HepG2 (cell line): ENCODE measurements around the gene GATAD2B. TPM values are rescaled to one million over a fixed set of nuclear protein-coding genes. Genes with fewer than 3 reads are reported as not detected.
A peak's percentile ranks its signal among the peaks of the same experiment; 100 is the strongest.

ENCODE experiments used
- BHLHE40 ChIP-seq: IDR thresholded peaks from 2 replicates; pipeline ENCODE4 v1.6.1; 2011; ENCODE audit warnings: low read length, improper control_type of control experiment
- CSRNP1 ChIP-seq: sonication (generic); formaldehyde crosslinking; IDR thresholded peaks from 2 replicates; pipeline ENCODE4 v1.8.1; 2023; ENCODE audit warnings: mild to moderate bottlenecking, missing genetic modification reagents
- EEA1 ChIP-seq: sonication (generic); formaldehyde crosslinking; IDR thresholded peaks from 2 replicates; pipeline ENCODE4 v1.5.1; 2020; ENCODE audit warnings: mild to moderate bottlenecking, missing genetic modification reagents, borderline replicate concordance
- ELF1 ChIP-seq: sonication (generic); formaldehyde crosslinking; IDR thresholded peaks from 2 replicates; pipeline ENCODE4 v1.4.0; 2020; ENCODE audit warnings: missing genetic modification reagents
- ETV6 ChIP-seq: sonication (generic); formaldehyde crosslinking; conservative IDR thresholded peaks from 2 replicates; pipeline ENCODE4 v1.4.0; 2020; ENCODE audit warnings: missing genetic modification reagents
- MATR3 ChIP-seq: sonication (generic); formaldehyde crosslinking; IDR thresholded peaks from 2 replicates; pipeline ENCODE4 v1.4.0; 2020; ENCODE audit warnings: missing genetic modification reagents
- MLXIP ChIP-seq: sonication (generic); formaldehyde crosslinking; IDR thresholded peaks from 2 replicates; pipeline ENCODE4 v1.9.0; 2021; ENCODE audit warnings: missing genetic modification reagents, borderline replicate concordance
- PHF21A ChIP-seq: sonication (generic); formaldehyde crosslinking; IDR thresholded peaks from 2 replicates; pipeline ENCODE4 v1.5.0; 2020; ENCODE audit warnings: mild to moderate bottlenecking, missing genetic modification reagents
- SP140L ChIP-seq: sonication (generic); formaldehyde crosslinking; IDR thresholded peaks from 2 replicates; pipeline ENCODE4 v1.4.0; 2020; ENCODE audit warnings: missing genetic modification reagents, borderline replicate concordance
- SRY ChIP-seq: sonication (generic); formaldehyde crosslinking; IDR thresholded peaks from 2 replicates; pipeline ENCODE4 v1.8.0; 2022; ENCODE audit warnings: mild to moderate bottlenecking, missing genetic modification reagents
- YEATS2 ChIP-seq: sonication (generic); formaldehyde crosslinking; IDR thresholded peaks from 2 replicates; pipeline ENCODE4 v1.4.0; 2020; ENCODE audit warnings: missing genetic modification reagents, borderline replicate concordance
- ZNF7 ChIP-seq: IDR thresholded peaks from 2 replicates; pipeline ENCODE4 v1.6.1; 2016; ENCODE audit warnings: missing biosample characterization, missing genetic modification reagents
- ZNF746 ChIP-seq: sonication (generic); formaldehyde crosslinking; IDR thresholded peaks from 2 replicates; pipeline ENCODE4 v1.8.0; 2022; ENCODE audit warnings: mild to moderate bottlenecking, missing genetic modification reagents
- ZNF747 ChIP-seq: sonication (generic); formaldehyde crosslinking; IDR thresholded peaks from 2 replicates; pipeline ENCODE4 v1.8.1; 2023; ENCODE audit warnings: missing genetic modification reagents, mild to moderate bottlenecking, borderline replicate concordance
- ZNF75D ChIP-seq: sonication (generic); formaldehyde crosslinking; IDR thresholded peaks from 2 replicates; pipeline ENCODE4 v1.8.1; 2023; ENCODE audit warnings: missing genetic modification reagents, mild to moderate bottlenecking, borderline replicate concordance
- ZSCAN5A ChIP-seq: sonication (generic); formaldehyde crosslinking; IDR thresholded peaks from 2 replicates; pipeline ENCODE4 v1.8.0; 2022; ENCODE audit warnings: mild to moderate bottlenecking, missing genetic modification reagents, borderline replicate concordance
- polyA plus RNA-seq, 8 experiments: library from polyadenylated mRNA; depleted of rRNA in 3 of 8; stranded (reverse) in 7 of 8; unstranded in 1 of 8; fragments of >200 nt; fragmentation: Illumina TruSeq in 4 of 8; extraction: Trizol in 4 of 8; gene quantifications; 2 replicates each; pipeline versions ENCODE4 v1.2.1 to v1.2.3, GENCODE V29; 2011 to 2016; ENCODE audit warnings: low read depth in 4 of 8, missing spikeins in 1 of 8, mixed read lengths in 1 of 8; ENCODE audit not compliant: insufficient read depth in 1 of 8
- total RNA-seq, 5 experiments: library from RNA; depleted of rRNA; stranded (reverse); fragments of >200 nt; fragmentation: Illumina TruSeq; extraction: Trizol; gene quantifications; 2 replicates each; pipeline ENCODE4 v1.2.3, GENCODE V29; 2016; ENCODE audit warnings: low read depth in 1 of 5
- TF ChIP-seq, protein P1 (sequence below): sonication (generic); formaldehyde crosslinking; IDR thresholded peaks from 2 replicates; pipeline ENCODE4 v1.5.1; 2020; ENCODE audit warnings: mild to moderate bottlenecking, moderate library complexity, missing genetic modification reagents
- TF ChIP-seq, protein P2 (sequence below): sonication (generic); formaldehyde crosslinking; IDR thresholded peaks from 2 replicates; pipeline ENCODE4 v1.8.0; 2022; ENCODE audit warnings: mild to moderate bottlenecking, missing genetic modification reagents
- TF ChIP-seq, protein P3 (sequence below): IDR thresholded peaks from 2 replicates; pipeline ENCODE4 v1.6.1; 2016; ENCODE audit warnings: low read depth, control low read depth

GATAD2B gene
- total and polyA plus RNA-seq, 2 of the 13 experiments (the other 11 are each of a cell fraction or from before 2014, with no cell fraction given), result 3.2 to 5.2 TPM

GRCh38 chr1:153953859-153954365 is 31.1 kb upstream of the GATAD2B start (continued):
- no peak for TF ChIP-seq MATR3
- TF ChIP-seq, protein P1, sequence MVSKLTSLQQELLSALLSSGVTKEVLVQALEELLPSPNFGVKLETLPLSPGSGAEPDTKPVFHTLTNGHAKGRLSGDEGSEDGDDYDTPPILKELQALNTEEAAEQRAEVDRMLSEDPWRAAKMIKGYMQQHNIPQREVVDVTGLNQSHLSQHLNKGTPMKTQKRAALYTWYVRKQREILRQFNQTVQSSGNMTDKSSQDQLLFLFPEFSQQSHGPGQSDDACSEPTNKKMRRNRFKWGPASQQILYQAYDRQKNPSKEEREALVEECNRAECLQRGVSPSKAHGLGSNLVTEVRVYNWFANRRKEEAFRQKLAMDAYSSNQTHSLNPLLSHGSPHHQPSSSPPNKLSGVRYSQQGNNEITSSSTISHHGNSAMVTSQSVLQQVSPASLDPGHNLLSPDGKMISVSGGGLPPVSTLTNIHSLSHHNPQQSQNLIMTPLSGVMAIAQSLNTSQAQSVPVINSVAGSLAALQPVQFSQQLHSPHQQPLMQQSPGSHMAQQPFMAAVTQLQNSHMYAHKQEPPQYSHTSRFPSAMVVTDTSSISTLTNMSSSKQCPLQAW (CRISPR knock-in tag), result peak; percentile 74; the same call in 1 of the 2 replicates
- TF ChIP-seq, protein P2, sequence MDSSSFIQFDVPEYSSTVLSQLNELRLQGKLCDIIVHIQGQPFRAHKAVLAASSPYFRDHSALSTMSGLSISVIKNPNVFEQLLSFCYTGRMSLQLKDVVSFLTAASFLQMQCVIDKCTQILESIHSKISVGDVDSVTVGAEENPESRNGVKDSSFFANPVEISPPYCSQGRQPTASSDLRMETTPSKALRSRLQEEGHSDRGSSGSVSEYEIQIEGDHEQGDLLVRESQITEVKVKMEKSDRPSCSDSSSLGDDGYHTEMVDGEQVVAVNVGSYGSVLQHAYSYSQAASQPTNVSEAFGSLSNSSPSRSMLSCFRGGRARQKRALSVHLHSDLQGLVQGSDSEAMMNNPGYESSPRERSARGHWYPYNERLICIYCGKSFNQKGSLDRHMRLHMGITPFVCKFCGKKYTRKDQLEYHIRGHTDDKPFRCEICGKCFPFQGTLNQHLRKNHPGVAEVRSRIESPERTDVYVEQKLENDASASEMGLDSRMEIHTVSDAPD (CRISPR knock-in tag), result no peak
- TF ChIP-seq MLXIP, result no peak
- peak; percentile 27; the same call in 1 of the 2 replicates for TF ChIP-seq ELF1 (CRISPR knock-in tag)
- no peak for TF ChIP-seq SRY (CRISPR knock-in tag)
- TF ChIP-seq PHF21A, result 0 out of 2 replicates have a peak, but pooled peaks have one; percentile 24
- TF ChIP-seq YEATS2 (CRISPR knock-in tag), result peak; percentile 44; the same call in 1 of the 2 replicates
- TF ChIP-seq ZNF746, result no peak
- TF ChIP-seq ZSCAN5A, result no peak
- TF ChIP-seq EEA1, result no peak
- TF ChIP-seq ZNF75D, result no peak
- TF ChIP-seq, protein P3, sequence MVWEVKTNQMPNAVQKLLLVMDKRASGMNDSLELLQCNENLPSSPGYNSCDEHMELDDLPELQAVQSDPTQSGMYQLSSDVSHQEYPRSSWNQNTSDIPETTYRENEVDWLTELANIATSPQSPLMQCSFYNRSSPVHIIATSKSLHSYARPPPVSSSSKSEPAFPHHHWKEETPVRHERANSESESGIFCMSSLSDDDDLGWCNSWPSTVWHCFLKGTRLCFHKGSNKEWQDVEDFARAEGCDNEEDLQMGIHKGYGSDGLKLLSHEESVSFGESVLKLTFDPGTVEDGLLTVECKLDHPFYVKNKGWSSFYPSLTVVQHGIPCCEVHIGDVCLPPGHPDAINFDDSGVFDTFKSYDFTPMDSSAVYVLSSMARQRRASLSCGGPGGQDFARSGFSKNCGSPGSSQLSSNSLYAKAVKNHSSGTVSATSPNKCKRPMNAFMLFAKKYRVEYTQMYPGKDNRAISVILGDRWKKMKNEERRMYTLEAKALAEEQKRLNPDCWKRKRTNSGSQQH (CRISPR knock-in tag), result peak; percentile 58; the same call in 1 of the 2 replicates
- TF ChIP-seq ZNF7 (CRISPR knock-in tag), result no peak
- TF ChIP-seq BHLHE40, result no peak
- no peak for TF ChIP-seq SP140L
- TF ChIP-seq CSRNP1, result no peak
- TF ChIP-seq ZNF747 (CRISPR knock-in tag), result no peak
- TF ChIP-seq ETV6 (CRISPR knock-in tag), result no peak
